GM12872 (cell line): ENCODE data around the gene OR10H3.
A peak's percentile ranks its signal among the peaks of the same experiment; 100 is the strongest.

Source experiments
- CTCF ChIP-seq: IDR thresholded peaks from 3 replicates; pipeline ENCODE4 v1.5.1; 2011; ENCODE audit warnings: low read depth, mild to moderate bottlenecking, low read length, moderate library complexity; ENCODE audit not compliant: insufficient read depth

The OR10H3 gene

GRCh38 chr19:15758379-15758778 lies 20.6 kb downstream of the OR10H3 start:
- no peak for TF ChIP-seq CTCF

GRCh38 chr19:15759962-15760565 lies 22.3 kb downstream of the OR10H3 start:
- TF ChIP-seq CTCF: peak; percentile 56

- TF ChIP-seq CTCF: no peak
Observed at GRCh38 chr19:15769586-15769985, 31.8 kb downstream of the OR10H3 start.

- TF ChIP-seq CTCF: no peak
Observed at GRCh38 chr19:15775249-15775648, 37.5 kb downstream of the OR10H3 start.

- no peak for TF ChIP-seq CTCF
Observed at GRCh38 chr19:15776264-15776663, 38.5 kb downstream of the OR10H3 start.

GRCh38 chr19:15776991-15777970 lies 39.5 kb downstream of the OR10H3 start:
- TF ChIP-seq CTCF: no peak

GRCh38 chr19:15779756-15780476 lies 42.1 kb downstream of the OR10H3 start:
- TF ChIP-seq CTCF: no peak
